ENCODE data around the gene CELF6. TPM values are rescaled to one million over a fixed set of nuclear protein-coding genes. Genes with fewer than 3 reads are reported as not detected.

Gene CELF6
- total RNA-seq, 1 experiment from 2014 or later, result 0.52 TPM

DNA sequence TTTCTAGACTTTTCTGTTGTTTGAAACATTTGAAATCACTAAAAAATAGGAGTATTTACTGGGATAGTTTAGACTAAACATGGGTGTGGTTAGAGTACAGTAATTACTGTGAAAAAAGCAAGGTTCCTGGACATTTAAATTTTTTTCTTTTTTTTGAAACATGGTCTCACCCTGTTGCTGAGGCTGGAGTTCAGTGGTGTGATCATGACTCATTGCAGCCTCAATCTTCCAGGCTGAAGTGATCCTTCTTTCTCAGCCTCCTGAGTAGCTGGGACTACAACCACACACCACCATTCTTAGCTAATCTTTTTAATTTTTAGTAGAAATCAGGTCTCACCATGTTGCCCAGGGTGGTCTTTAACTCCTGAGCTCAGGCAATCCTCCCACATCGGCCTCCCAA, 20.4 kb upstream of the CELF6 start (continued):
- TF ChIP-seq, protein P1, sequence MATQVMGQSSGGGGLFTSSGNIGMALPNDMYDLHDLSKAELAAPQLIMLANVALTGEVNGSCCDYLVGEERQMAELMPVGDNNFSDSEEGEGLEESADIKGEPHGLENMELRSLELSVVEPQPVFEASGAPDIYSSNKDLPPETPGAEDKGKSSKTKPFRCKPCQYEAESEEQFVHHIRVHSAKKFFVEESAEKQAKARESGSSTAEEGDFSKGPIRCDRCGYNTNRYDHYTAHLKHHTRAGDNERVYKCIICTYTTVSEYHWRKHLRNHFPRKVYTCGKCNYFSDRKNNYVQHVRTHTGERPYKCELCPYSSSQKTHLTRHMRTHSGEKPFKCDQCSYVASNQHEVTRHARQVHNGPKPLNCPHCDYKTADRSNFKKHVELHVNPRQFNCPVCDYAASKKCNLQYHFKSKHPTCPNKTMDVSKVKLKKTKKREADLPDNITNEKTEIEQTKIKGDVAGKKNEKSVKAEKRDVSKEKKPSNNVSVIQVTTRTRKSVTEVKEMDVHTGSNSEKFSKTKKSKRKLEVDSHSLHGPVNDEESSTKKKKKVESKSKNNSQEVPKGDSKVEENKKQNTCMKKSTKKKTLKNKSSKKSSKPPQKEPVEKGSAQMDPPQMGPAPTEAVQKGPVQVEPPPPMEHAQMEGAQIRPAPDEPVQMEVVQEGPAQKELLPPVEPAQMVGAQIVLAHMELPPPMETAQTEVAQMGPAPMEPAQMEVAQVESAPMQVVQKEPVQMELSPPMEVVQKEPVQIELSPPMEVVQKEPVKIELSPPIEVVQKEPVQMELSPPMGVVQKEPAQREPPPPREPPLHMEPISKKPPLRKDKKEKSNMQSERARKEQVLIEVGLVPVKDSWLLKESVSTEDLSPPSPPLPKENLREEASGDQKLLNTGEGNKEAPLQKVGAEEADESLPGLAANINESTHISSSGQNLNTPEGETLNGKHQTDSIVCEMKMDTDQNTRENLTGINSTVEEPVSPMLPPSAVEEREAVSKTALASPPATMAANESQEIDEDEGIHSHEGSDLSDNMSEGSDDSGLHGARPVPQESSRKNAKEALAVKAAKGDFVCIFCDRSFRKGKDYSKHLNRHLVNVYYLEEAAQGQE (IDR thresholded peaks at IDR 0.05; ENCODE audit: low read depth), result no peak
- TF ChIP-seq SRF (IDR thresholded peaks at IDR 0.05; ENCODE audit: low read depth) (no peak), YY1 (IDR thresholded peaks at IDR 0.05; ENCODE audit: extremely low read depth, insufficient replicate concordance, low read depth, low read length) (no peak), ZFX (IDR thresholded peaks at IDR 0.05) (no peak), SIN3A (IDR thresholded peaks at IDR 0.05; ENCODE audit: low read depth) (no peak)

DNA sequence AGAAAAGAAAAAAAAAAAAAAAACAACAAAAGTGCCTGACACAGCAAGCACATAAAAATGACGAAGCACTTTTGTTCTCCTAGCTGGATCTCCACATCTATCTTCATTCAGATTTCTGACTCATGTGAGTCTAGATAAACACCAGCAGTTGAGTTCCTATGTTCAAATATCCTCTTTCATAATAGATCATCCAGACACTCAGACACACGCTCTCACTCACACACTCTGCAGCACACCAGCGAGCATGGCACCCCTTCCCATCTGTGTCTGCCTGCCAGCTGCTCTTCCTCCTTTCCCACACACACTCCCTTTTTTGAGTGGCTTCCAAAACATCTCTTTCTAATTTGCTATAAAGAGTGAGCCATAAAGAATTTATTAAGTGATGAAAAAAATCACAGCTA, 19.8 kb upstream of the CELF6 start:
- ChIA-PET RAD21 (ENCODE audit: low non-redundant PET in 1 of 2, low total read pairs in 2 of 2, uncharacterized antibody in 2 of 2, unreplicated experiment in 2 of 2) (interaction anchor here (0.7 kb wide), 2 partner anchors 183 to 222 kb away, joined by 4 to 5 read pairs; partner anchors contain the start of gene MYO9A (in 1 of the 2)), POLR2A (no interaction called here)
- ATAC-seq, result no peak
- TF ChIP-seq TCF7L2 (IDR thresholded peaks at IDR 0.05; ENCODE audit: borderline replicate concordance, extremely low read depth, insufficient read depth, insufficient read length) (no peak), POLR2A (IDR thresholded peaks at IDR 0.05; ENCODE audit: borderline replicate concordance, extremely low read depth, insufficient read depth, insufficient read length) (no peak), SIN3A (IDR thresholded peaks at IDR 0.05; ENCODE audit: low read depth) (no peak), RAD21 (IDR thresholded peaks at IDR 0.05; ENCODE audit: low read depth) (no peak), ELF1 (IDR thresholded peaks at IDR 0.05; ENCODE audit: borderline replicate concordance, low read depth) (no peak), SP1 (IDR thresholded peaks at IDR 0.05; ENCODE audit: low read depth) (no peak), FOSL1 (IDR thresholded peaks at IDR 0.05; ENCODE audit: low read depth) (no peak), EZH2 (IDR thresholded peaks at IDR 0.05) (no peak), ZNF274 (IDR thresholded peaks at IDR 0.05; ENCODE audit: low read depth, low read length) (no peak), ZFX (IDR thresholded peaks at IDR 0.05) (no peak), CBX3 (IDR thresholded peaks at IDR 0.05; ENCODE audit: low read depth) (no peak), POLR2AphosphoS5 (IDR thresholded peaks at IDR 0.05; ENCODE audit: low read depth, low read length) (no peak), EGR1 (IDR thresholded peaks at IDR 0.05; ENCODE audit: low read depth) (no peak)
- TF ChIP-seq, protein P1 (IDR thresholded peaks at IDR 0.05; ENCODE audit: low read depth), result no peak
- TF ChIP-seq, protein P2, sequence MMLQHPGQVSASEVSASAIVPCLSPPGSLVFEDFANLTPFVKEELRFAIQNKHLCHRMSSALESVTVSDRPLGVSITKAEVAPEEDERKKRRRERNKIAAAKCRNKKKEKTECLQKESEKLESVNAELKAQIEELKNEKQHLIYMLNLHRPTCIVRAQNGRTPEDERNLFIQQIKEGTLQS (IDR thresholded peaks at IDR 0.05), result no peak

More for the DNA sequence above, 19.8 kb upstream of the CELF6 start:
- no TSS peak for BruUV-seq (replicated peaks)
- Histone ChIP-seq H3K9me3 (ENCODE audit: control insufficient read depth in 1 of 2, insufficient read depth in 1 of 2, low read depth in 1 of 2, low read length in 2 of 2) (no peaks in the 10 kb centered on the region), H3K4me2 (ENCODE audit: low read length) (no peak overlapping the region), H3K4me1 (ENCODE audit: control insufficient read depth in 1 of 2, insufficient read depth in 2 of 2, low read length in 2 of 2) (peaks cover 0 to 3% of the 10 kb centered on the region in 2 experiments; a peak in 1 of 4 replicates), H3K27ac (ENCODE audit: low read depth, low read length) (no peak overlapping the region), H3K9me2 (ENCODE audit: insufficient read depth) (no peaks in the 10 kb centered on the region), H3K4me3 (replicated peaks in 1 of 2; ENCODE audit: low read depth in 1 of 2, low read length in 2 of 2) (no peak overlapping the region), H3K27me3 (ENCODE audit: insufficient read depth, low read length) (no peaks in the 10 kb centered on the region), H3K79me2 (ENCODE audit: insufficient read depth, low read length) (no peaks in the 10 kb centered on the region), H3K9ac (ENCODE audit: low read length) (no peak overlapping the region), H2AFZ (ENCODE audit: low read depth, low read length, poor library complexity, severe bottlenecking) (no peak overlapping the region), H4K20me1 (ENCODE audit: insufficient read depth) (no peaks in the 10 kb centered on the region), H3K36me3 (ENCODE audit: control insufficient read depth in 1 of 2, insufficient read depth in 2 of 2, low read length in 2 of 2) (0 out of 4 replicates have a peak, but pooled peaks cover 0 to 1% of the 10 kb centered on the region in 2 experiments)
- intact Hi-C loops (cut with micrococcal nuclease), result loop anchor here (5.0 kb wide), 1 partner anchor 258 kb away; no protein-coding TSS in a partner anchor
- DNase-seq (ENCODE audit: low read depth, low spot score), result no peak
- CTCF ChIA-PET, result no interaction called here

All from HCT116 (cell line).